Sigmoid colon (tissue), 4 donors: ENCODE measurements around the gene TMPRSS6.

Experiments used
- CTCF ChIP-seq, 4 experiments: fragments of 450-650 bp in 3 of 4; fragments of 200-600 bp in 1 of 4; IDR thresholded peaks; one replicate each; pipeline ENCODE4 v1.5.1; 2016 to 2019; ENCODE audit warnings: antibody characterized with exemption in 4 of 4, mild to moderate bottlenecking in 3 of 4, moderate library complexity in 2 of 4
- POLR2AphosphoS5 ChIP-seq, 4 donors: sonication (generic); formaldehyde crosslinking; IDR thresholded peaks; one replicate each; pipeline ENCODE4 v1.6.1; 2017; ENCODE audit warnings: antibody characterized with exemption in 4 of 4

DNA sequence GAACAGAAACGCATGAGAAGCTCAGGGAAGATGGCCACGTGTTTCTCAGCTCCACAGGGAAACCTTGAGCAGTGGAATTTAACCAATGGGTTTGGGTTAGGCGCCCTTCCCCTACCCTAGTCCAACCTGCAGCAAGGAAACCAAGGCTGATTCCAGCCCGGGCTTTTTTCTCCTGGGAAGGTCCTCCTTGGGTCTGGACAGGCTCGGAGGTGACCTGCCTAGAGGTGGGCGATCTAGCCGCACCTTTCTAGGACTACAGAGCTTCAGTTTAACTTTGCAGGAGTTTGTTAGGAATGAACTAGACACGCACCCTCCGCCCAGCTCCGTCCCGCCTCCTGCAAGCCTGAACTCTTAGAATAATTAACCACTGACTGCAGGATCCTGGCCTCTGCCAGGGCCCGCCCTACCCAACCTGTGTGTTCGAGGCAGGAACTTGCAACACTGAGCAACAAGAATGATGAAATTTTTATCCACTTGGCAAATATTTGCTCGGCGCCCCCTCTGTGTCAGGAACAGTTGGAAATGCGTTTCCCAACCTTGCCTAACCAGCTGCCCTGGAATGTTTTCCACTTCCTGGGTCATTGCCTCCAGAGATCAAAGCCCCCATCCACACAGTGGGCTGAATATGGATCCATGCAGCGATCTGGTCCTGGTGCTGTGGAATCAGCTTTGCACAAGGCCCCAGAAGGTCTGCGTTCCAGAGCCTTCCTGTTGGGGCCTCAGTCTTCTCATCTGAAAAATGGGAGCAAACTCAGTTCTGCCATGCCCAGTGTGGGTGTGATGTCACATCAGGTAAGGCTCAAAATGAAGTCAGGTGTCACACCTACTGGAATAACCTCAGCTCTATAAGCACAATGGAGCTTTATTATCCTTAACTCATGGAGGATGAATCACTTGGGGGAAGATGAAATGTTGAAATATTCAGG, 76.7 kb downstream of the TMPRSS6 start:
- TF ChIP-seq CTCF (IDR thresholded peaks at IDR 0.05) (no peak), POLR2AphosphoS5 (IDR thresholded peaks at IDR 0.05) (no peak)
